ENCODE data around the gene PPFIBP1.

DNA sequence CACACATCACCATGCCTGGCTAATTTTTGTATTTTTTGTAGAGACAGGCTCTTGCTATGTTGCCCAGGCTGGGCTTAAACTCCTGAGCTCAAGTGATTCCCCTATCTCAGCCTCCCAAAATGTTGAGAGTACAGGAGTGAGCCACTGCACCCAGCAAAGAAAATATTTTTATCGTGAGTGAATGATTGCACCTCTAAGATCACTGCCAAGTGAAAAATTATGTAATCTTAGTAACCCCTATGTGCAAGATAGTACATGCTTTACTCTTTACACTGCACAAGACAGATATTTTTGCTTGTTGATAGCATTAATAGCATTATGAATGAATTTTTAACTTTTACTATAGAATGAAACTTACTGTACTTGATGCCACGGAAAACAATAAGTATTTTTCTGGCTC lies 183.2 kb downstream of the PPFIBP1 start:
- TF ChIP-seq SMC3 (IDR thresholded peaks at IDR 0.05; ENCODE audit: low read length) (no peak), HMGXB3 (CRISPR knock-in tag; IDR thresholded peaks at IDR 0.05; ENCODE audit: borderline replicate concordance) (no peak), ZNF605 (CRISPR knock-in tag; IDR thresholded peaks at IDR 0.05) (no peak)
